NCI-H1048 (cell line): Measurements from ENCODE around the gene TFEB.

Experiments used
- DNase-seq: peaks from one replicate; lab custom pipeline; 2025; lab: John Stamatoyannopoulos, UW

The TFEB gene

GRCh38 chr6:41722969-41723529 lies 12.4 kb downstream of the TFEB start:
- DNase-seq, result no peak

- no peak for DNase-seq
These were observed 14.0 kb downstream of the TFEB start for GRCh38 chr6:41721414-41721813.

DNA sequence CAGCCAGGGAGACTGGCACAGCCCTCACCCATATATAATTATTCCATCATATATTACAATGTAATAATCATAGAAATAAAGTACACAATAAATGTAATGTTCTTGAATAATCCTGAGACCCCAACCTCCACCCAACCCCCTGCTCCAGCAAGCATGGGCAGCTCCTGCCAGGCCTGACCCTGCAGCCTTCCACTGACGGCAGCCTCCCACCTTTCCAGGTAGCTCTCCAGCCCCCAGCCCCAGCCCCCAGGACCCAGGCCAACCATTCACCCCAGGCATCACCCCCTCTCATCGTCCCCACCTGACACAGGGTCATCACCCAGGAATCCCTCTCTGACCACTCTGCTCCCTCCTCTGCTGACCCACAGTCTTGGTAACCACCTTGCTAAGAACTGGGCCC lies 14.6 kb downstream of the TFEB start:
- no peak for DNase-seq

- DNase-seq, result no peak
These were observed 15.2 kb downstream of the TFEB start for GRCh38 chr6:41720262-41720620.

DNA sequence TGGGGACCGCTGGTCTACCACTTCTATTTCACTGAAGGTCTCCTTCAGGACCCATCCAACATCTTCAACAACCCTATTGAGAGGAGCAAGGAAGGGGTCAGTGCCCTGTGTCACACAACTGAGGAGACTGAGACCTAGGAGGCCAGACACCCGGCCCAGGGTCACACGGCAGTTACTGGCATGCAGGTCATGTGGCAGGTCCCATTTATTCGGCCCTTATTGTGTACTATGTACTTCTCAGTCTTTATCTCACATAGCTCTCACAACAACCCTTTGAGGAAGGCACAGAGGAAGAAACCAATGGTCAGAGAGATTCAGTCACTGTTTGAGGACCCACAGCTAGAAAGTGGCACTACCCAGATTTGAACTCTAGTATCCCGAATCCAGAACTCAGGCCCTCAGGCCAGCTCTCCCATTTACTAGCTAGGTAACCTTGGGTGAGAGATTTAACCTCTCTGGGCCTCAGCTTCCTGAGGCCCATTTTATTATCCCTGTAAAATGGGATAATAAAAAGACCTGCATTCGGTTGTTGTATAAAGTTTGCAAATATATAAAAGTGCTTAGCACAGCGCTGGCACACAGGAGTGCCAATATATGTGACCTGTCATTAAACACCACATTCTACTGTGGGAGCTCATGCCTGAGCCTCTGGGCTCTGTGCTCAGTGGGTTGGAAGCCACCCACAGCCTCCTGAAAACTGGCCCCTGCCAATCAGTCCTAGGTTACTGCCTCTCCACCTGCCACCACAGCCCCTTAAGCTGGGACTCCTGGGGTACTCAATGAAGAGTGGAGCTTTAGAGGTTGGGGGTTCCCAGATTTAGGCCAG lies 15.8 kb downstream of the TFEB start:
- DNase-seq, result no peak

DNA sequence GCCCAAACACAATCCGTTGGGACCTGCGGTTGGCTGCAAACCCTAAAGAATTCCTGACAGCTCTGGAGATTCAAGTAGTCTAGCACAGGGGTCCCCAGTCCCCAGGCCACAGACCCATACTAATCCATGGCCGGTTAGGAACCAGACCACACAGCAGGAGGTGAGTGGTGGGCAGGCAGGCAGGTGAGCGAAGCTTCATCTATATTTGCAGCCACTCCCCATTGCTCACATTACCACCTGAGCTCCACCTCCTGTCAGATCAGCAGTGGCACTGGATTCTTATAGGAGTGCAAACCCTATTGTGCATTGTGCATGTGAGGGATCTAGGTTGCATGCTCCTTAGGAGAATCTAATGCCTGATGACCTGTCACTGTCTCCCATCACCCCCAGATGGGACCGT lies 16.6 kb downstream of the TFEB start:
- DNase-seq, result no peak

- no peak for DNase-seq
These were observed 18.0 kb downstream of the TFEB start for GRCh38 chr6:41717392-41717736.

DNA sequence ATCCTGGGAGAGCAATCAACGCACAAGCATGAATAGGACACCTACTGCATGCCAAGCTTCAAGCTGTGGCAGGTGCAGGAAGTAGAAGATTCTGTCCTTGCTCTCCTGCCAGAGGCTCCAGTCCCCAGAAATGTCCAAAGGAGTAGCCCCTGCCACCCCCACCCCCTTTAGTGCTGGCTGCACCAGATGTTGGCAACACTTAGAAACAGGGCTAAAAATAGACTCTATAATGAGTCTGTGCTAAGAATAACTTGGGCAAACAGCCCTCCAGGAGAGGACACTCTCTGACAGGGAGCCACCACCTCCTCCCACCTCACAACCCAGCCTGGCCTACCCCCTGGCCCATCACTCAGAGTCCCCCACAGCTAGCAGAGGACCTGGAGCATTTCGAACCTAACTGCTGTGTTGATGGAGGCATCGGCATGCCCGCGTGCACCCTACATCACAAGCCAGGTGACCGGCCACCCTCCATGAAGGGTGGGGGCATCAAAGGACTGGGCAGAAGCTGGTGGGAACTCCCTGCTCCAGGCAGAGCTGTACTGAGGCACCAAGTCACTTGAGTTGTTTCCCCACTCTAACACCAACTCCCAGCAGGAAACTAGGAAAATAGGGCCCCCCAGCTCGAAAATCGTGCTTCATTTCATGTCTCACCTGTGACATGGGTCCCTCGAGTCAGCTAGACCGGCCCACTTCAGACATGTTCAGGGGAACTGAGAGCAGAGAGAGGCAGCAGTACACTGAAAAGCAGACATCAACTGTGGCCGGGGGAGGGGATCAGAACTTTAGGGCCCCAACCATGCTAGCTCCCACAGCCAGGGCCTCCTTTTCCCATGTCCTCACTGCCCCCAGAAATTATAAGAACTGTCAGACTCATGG lies 18.7 kb downstream of the TFEB start:
- no peak for DNase-seq

- DNase-seq, result no peak
These were observed 19.5 kb downstream of the TFEB start for GRCh38 chr6:41715795-41716515.

GRCh38 chr6:41714556-41715273 lies 20.7 kb downstream of the TFEB start:
- no peak for DNase-seq

- no peak for DNase-seq
These were observed 21.6 kb downstream of the TFEB start for GRCh38 chr6:41713650-41714291.

DNA sequence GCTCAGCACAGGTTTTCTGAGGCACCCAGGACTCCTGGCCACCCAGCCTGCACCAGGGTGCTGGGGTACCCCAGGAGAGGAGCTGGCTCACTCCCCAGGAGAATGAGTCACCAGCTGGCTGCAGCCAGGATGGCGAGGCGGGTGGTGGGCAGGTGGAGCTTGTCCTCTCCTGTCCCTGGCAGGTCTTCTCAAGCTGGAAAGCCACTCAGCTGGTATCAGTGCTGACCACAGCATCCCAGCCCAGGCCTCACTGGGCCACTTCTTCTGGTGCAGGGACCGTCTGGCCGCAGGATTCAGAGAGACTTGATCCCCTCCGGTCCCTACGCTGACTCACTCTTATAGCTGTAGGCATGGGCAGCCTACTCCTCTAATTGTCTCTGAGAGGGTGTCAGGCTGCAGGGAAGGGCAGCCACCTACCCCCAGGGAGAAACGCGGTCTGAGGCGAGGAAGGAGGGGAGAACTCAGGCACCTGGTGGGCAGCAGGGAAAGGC lies 22.2 kb downstream of the TFEB start:
- no peak for DNase-seq

- no peak for DNase-seq
These were observed 22.7 kb downstream of the TFEB start for GRCh38 chr6:41712651-41713103.

DNA sequence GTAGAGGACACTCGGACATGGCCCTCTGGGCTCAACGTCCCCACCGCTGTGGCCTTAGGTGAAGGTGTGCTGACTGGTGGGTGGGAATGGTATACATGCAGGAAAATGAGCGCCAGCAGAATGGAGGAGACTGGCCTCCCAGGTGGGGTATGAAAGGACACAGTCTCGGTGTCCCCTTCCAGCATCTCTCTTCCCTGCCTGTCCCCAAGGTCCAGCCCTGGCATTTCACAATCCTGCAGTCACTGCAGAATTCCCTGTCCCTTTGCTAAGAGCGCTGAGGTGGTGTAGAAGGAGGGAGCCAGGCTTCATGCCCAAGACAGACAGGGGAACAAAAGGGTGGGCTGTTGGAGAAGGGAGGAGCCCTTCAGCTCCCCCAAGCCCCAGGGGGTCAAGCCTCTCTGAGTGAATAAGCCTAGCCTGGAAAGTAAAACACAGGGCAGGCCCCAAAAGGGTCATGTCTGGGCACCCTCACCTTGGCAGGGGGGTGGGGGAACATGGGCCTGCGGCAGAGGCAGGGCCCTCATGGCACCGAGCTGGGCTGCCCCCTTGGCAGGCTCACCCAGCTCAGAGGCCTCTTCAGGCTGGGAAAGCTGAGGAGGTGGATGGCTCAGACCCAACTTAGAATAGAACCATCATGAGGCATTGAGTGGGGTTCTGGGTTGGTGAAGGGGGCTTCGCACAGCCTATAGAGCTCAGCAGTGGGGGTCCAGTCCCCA lies 23.9 kb downstream of the TFEB start:
- DNase-seq, result no peak

DNA sequence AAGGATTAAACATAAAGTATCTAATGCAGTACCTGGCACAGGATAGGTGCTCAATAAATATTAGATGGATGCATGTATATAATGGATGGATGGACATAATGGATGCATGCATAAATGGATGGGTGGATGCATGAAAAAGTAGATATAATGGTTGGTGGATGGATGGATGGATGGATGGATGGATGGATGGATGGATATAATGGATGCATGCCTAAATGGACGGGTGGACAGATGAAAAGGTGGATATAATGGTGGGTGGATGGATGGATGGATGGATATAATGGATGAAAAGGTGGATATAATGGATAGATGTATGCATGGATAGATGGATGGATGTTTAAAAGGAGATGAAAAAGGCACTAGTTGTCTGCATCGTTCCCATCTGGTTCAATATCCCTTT lies 26.0 kb downstream of the TFEB start:
- DNase-seq, result no peak

GRCh38 chr6:41708856-41709255 lies 26.6 kb downstream of the TFEB start:
- DNase-seq, result no peak

- no peak for DNase-seq
These were observed 27.7 kb downstream of the TFEB start for GRCh38 chr6:41707565-41708200.

DNA sequence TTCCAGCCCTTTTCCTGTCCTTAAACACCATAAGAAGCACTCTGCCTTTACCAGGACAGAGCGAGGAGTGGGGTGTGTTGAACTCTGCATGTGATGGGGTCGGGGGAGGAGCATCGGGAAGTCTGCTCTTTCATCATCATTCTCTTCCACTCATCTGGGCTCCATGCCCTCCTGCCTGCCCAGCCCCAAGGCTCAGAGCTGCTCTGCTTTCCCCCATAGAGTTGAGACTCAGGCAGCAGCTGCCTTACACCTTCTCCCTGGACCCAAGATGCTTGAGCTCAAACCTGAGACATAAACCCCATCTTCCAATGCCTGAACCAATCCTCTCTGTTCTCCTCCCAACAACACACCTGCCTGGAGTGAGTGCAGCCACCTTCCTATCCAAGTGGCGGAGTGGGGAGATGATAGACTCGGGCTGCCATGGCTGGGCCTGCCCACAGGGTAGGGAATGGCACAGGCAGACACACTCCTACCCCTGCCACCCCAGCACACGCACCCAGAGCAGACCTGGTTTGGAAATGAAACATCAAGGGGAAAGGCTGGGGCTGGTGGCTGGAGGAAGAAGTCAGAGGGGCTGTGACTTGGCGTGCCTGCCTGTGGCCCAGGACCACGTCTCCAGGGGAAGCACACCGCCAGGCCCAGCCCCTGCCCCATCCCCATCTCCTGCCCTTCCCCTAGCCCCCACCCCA lies 28.4 kb downstream of the TFEB start:
- no peak for DNase-seq
